ENCODE results near the gene CCDC91. TPM values are rescaled to one million over a fixed set of nuclear protein-coding genes. Genes with fewer than 3 reads are reported as not detected.
A peak's percentile ranks its signal among the peaks of the same experiment; 100 is the strongest.

CCDC91 gene
- total and polyA plus RNA-seq, 2 donors (not counting 1 experiment from before 2014, with no cell fraction given), result 23.9 to 47.6 TPM

DNA sequence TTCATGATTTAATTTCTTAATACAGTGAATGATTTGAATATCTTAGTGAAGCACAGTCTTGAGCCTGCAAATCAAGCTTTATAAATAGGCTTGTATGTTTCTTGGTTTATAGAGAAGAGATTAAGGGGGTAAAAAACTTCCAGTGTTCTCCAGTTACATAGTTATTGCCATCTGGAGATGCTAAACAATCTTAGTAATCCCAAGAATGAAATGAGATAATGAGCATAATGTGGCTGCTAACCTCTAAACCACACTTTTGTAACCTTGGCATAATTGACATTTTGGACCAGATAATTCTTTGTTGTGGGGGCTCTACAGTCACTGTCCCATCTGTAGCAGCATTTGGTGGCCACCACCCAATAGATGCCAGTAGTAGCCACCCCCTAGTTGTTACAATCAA lies 316.8 kb downstream of the CCDC91 start:
- H3K4me2 ChIP-seq (ENCODE audit: extremely low read depth, insufficient read depth, low read length), result no peak overlapping the region
- no peaks in the 10 kb centered on the region for H3K36me3 ChIP-seq (ENCODE audit: control insufficient read depth, insufficient read depth, low read length)
- no peak overlapping the region for H3K27ac ChIP-seq (ENCODE audit: insufficient read depth, low read length)

DNA sequence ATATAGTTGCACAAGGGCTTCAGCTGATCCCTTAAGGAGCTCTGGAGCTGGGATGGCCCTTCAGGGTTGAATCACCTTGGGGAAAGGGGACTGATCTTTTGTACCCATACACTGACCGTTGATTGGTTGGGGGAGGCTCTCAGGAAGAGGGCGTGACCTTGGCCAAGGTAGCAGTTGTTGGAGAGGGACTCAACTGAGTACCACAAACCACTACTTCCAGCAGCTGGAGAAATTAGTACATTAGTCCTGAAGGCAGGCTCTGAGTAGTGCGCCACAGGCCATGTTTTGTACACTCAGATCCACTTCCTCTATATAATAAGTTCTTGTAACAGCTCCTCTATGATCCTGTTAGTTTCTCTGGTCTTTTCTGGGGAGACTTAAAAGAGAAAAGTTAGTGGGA lies 317.6 kb downstream of the CCDC91 start:
- Histone ChIP-seq H3K9me3 (ENCODE audit: control insufficient read depth, insufficient read depth, low read depth, low read length) (no peaks in the 10 kb centered on the region), H3K27me3 (ENCODE audit: control insufficient read depth, insufficient read depth, low read length) (no peaks in the 10 kb centered on the region), H3K4me2 (ENCODE audit: extremely low read depth, insufficient read depth, low read length) (no peak overlapping the region), H3K4me1 (ENCODE audit: control insufficient read depth, extremely low read depth, insufficient read depth, low read length) (no peaks in the 10 kb centered on the region), H3K27ac (ENCODE audit: insufficient read depth, low read length) (no peak overlapping the region), H3K79me2 (ENCODE audit: control insufficient read depth, insufficient read depth, low read length) (no peaks in the 10 kb centered on the region), H4K20me1 (ENCODE audit: control insufficient read depth, extremely low read depth, insufficient read depth, low read length) (no peaks in the 10 kb centered on the region), H2AFZ (ENCODE audit: low read length) (no peak overlapping the region), H3K9ac (ENCODE audit: insufficient read depth, low read length) (no peak overlapping the region), H3K36me3 (ENCODE audit: control insufficient read depth, insufficient read depth, low read length) (no peaks in the 10 kb centered on the region), H3K4me3 (replicated peaks in 1 of 4; ENCODE audit: control extremely low read depth in 1 of 4, insufficient read depth in 1 of 4, low read depth in 3 of 4, low read length in 4 of 4) (no peak overlapping the region)
- no peak for DNase-seq (ENCODE audit: low read depth in 2 of 2)
- TF ChIP-seq, protein P1, sequence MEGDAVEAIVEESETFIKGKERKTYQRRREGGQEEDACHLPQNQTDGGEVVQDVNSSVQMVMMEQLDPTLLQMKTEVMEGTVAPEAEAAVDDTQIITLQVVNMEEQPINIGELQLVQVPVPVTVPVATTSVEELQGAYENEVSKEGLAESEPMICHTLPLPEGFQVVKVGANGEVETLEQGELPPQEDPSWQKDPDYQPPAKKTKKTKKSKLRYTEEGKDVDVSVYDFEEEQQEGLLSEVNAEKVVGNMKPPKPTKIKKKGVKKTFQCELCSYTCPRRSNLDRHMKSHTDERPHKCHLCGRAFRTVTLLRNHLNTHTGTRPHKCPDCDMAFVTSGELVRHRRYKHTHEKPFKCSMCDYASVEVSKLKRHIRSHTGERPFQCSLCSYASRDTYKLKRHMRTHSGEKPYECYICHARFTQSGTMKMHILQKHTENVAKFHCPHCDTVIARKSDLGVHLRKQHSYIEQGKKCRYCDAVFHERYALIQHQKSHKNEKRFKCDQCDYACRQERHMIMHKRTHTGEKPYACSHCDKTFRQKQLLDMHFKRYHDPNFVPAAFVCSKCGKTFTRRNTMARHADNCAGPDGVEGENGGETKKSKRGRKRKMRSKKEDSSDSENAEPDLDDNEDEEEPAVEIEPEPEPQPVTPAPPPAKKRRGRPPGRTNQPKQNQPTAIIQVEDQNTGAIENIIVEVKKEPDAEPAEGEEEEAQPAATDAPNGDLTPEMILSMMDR (conservative IDR thresholded peaks at IDR 0.05 in 1 of 2, IDR thresholded peaks at IDR 0.05 in 1 of 2; ENCODE audit: low read depth in 1 of 2, low read length in 2 of 2), result no peak
- no peak for TF ChIP-seq EZH2 (IDR thresholded peaks at IDR 0.05; ENCODE audit: low read length, missing control alignments)

More for the DNA sequence above, 316.8 kb downstream of the CCDC91 start:
- Histone ChIP-seq H4K20me1 (ENCODE audit: control insufficient read depth, extremely low read depth, insufficient read depth, low read length) (no peaks in the 10 kb centered on the region), H3K4me1 (ENCODE audit: control insufficient read depth, extremely low read depth, insufficient read depth, low read length) (no peaks in the 10 kb centered on the region), H3K79me2 (ENCODE audit: control insufficient read depth, insufficient read depth, low read length) (no peaks in the 10 kb centered on the region), H2AFZ (ENCODE audit: low read length) (no peak overlapping the region), H3K9me3 (ENCODE audit: control insufficient read depth, insufficient read depth, low read depth, low read length) (no peaks in the 10 kb centered on the region), H3K9ac (ENCODE audit: insufficient read depth, low read length) (no peak overlapping the region), H3K27me3 (ENCODE audit: control insufficient read depth, insufficient read depth, low read length) (no peaks in the 10 kb centered on the region), H3K4me3 (replicated peaks in 1 of 4; ENCODE audit: control extremely low read depth in 1 of 4, insufficient read depth in 1 of 4, low read depth in 3 of 4, low read length in 4 of 4) (no peak overlapping the region)
- no peak for TF ChIP-seq EZH2 (IDR thresholded peaks at IDR 0.05; ENCODE audit: low read length, missing control alignments)
- TF ChIP-seq, protein P1 (conservative IDR thresholded peaks at IDR 0.05 in 1 of 2, IDR thresholded peaks at IDR 0.05 in 1 of 2; ENCODE audit: low read depth in 1 of 2, low read length in 2 of 2), result no peak
- peak; percentile 12 to 86 for DNase-seq (ENCODE audit: low read depth in 2 of 2)

DNA sequence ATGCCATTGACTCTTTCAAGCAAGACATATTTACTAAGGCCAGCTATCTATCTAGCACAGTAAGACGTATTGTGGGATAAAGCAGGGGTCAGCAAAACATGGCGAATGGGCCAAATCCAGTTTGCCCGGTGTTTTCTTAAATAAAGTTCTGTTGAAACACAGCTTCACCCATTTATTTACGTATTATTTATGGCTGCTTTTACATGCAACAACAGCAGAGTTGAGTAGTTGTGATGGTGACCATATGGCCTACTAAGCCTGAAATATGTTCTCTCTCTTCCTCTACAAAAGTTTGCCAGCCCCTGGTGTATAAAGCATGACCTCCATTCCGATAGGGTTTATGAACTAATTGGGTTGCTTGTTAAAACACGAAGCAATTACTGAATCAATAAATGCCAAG lies 322.1 kb downstream of the CCDC91 start:
- DNase-seq (ENCODE audit: low read depth in 2 of 2), result no peak
- Histone ChIP-seq H3K9ac (ENCODE audit: insufficient read depth, low read length) (no peak overlapping the region), H3K4me1 (ENCODE audit: control insufficient read depth, extremely low read depth, insufficient read depth, low read length) (no peaks in the 10 kb centered on the region), H3K4me2 (ENCODE audit: extremely low read depth, insufficient read depth, low read length) (no peak overlapping the region), H3K36me3 (ENCODE audit: control insufficient read depth, insufficient read depth, low read length) (no peaks in the 10 kb centered on the region), H3K27ac (ENCODE audit: insufficient read depth, low read length) (no peak overlapping the region), H3K79me2 (ENCODE audit: control insufficient read depth, insufficient read depth, low read length) (no peaks in the 10 kb centered on the region), H3K27me3 (ENCODE audit: control insufficient read depth, insufficient read depth, low read length) (no peaks in the 10 kb centered on the region), H4K20me1 (ENCODE audit: control insufficient read depth, extremely low read depth, insufficient read depth, low read length) (no peaks in the 10 kb centered on the region), H3K4me3 (replicated peaks in 1 of 4; ENCODE audit: control extremely low read depth in 1 of 4, insufficient read depth in 1 of 4, low read depth in 3 of 4, low read length in 4 of 4) (no peak overlapping the region), H2AFZ (ENCODE audit: low read length) (no peak overlapping the region), H3K9me3 (ENCODE audit: control insufficient read depth, insufficient read depth, low read depth, low read length) (no peaks in the 10 kb centered on the region)
- TF ChIP-seq, protein P1 (conservative IDR thresholded peaks at IDR 0.05 in 1 of 2, IDR thresholded peaks at IDR 0.05 in 1 of 2; ENCODE audit: low read depth in 1 of 2, low read length in 2 of 2), result no peak
- TF ChIP-seq EZH2 (IDR thresholded peaks at IDR 0.05; ENCODE audit: low read length, missing control alignments), result no peak

All from fibroblast of lung (primary cell).